NT2/D1 (cell line): ENCODE results near the gene CNN2.

Source experiments
- SUZ12 ChIP-seq: IDR thresholded peaks from 2 replicates; pipeline ENCODE4 v1.6.1; 2011; ENCODE audit not compliant: insufficient read length, insufficient read depth; ENCODE audit errors: extremely low read depth
- YY1 ChIP-seq: IDR thresholded peaks from 2 replicates; pipeline ENCODE4 v1.6.1; 2011; ENCODE audit not compliant: insufficient read length, insufficient read depth

- TF ChIP-seq YY1 (no peak), SUZ12 (no peak)
Measured at GRCh38 chr19:1063909-1064660, 37.7 kb downstream of the CNN2 start.
